Activated CD4-positive, alpha-beta T cell treated with anti-CD3 and anti-CD28 coated beads for 36 hours (primary cell): ENCODE data around the gene PGBD2. TPM values are rescaled to one million over a fixed set of nuclear protein-coding genes. Genes with fewer than 3 reads are reported as not detected.
A peak's percentile ranks its signal among the peaks of the same experiment; 100 is the strongest.

ENCODE experiments used
- ATAC-seq: fragments of 200-7000 bp; cut with Tn5 transposase; one replicate; pipeline ENCODE4 v1.10.0; 2021; ENCODE audit warnings: mild to moderate bottlenecking, moderate library complexity
- CTCF ChIA-PET: fragments of 350-600 bp; sonication (Branson Sonifier 250); formaldehyde crosslinking; loops from one replicate; lab custom pipeline; 2021; ENCODE audit warnings: antibody characterized with exemption; lab: Charles Lee
- POLR2A ChIA-PET: fragments of 350-600 bp; sonication (Branson Sonifier 250); formaldehyde crosslinking; loops from one replicate; lab custom pipeline; 2021; ENCODE audit warnings: antibody characterized with exemption, inconsistent platforms; lab: Charles Lee
- DNase-seq: peaks from one replicate; pipeline ENCODE4 v3.0.0-alpha.2; 2020
- H3K27ac Mint-ChIP-seq: one replicate; pipeline ENCODE4 v1.8.0; 2021; ENCODE audit warnings: mixed read lengths
- H3K27me3 Mint-ChIP-seq: one replicate; pipeline ENCODE4 v1.8.0; 2021; ENCODE audit warnings: mixed read lengths
- H3K36me3 Mint-ChIP-seq: one replicate; pipeline ENCODE4 v1.8.0; 2021; ENCODE audit warnings: low read depth, mixed read lengths
- H3K4me1 Mint-ChIP-seq: one replicate; pipeline ENCODE4 v1.8.0; 2021; ENCODE audit warnings: mixed read lengths
- H3K4me3 Mint-ChIP-seq: one replicate; pipeline ENCODE4 v1.8.0; 2021; ENCODE audit warnings: mild to moderate bottlenecking, moderate library complexity, mixed read lengths
- H3K9me3 Mint-ChIP-seq: one replicate; pipeline ENCODE4 v1.8.0; 2021; ENCODE audit warnings: low read depth, mixed read lengths
- intact Hi-C, 2 experiments: fragments of 100-400 bp; cut with DNase I in 1 of 2; cut with micrococcal nuclease in 1 of 2; formaldehyde crosslinking; loops; one replicate each; pipeline versions ENCODE4 v1.14.2 to v1.15.1; 2022 to 2024; cut with DNase I, micrococcal nuclease
- total RNA-seq, 2 experiments: library from RNA; stranded (reverse); gene quantifications; one replicate each; pipeline ENCODE4 v1.2.3, GENCODE V29; 2021

The PGBD2 gene, protein sequence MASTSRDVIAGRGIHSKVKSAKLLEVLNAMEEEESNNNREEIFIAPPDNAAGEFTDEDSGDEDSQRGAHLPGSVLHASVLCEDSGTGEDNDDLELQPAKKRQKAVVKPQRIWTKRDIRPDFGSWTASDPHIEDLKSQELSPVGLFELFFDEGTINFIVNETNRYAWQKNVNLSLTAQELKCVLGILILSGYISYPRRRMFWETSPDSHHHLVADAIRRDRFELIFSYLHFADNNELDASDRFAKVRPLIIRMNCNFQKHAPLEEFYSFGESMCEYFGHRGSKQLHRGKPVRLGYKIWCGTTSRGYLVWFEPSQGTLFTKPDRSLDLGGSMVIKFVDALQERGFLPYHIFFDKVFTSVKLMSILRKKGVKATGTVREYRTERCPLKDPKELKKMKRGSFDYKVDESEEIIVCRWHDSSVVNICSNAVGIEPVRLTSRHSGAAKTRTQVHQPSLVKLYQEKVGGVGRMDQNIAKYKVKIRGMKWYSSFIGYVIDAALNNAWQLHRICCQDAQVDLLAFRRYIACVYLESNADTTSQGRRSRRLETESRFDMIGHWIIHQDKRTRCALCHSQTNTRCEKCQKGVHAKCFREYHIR
- 1 to 10 TPM; 2.3 to 2.9 TPM for total RNA-seq

- CTCF ChIA-PET: interaction anchor here (0.9 to 1.5 kb wide), 2 partner anchors 19 to 33 kb away, joined by 3 to 4 read pairs; no protein-coding TSS in a partner anchor
- POLR2A ChIA-PET: no interaction called here
- Mint-ChIP-seq H3K27ac (peak within 1 kb of the TSS; percentile 98), H3K4me3 (peak within 1 kb of the TSS; percentile 79), H3K9me3 (no peaks in the 10 kb centered on the region), H3K36me3 (no peaks in the 10 kb centered on the region), H3K27me3 (no peaks in the 10 kb centered on the region), H3K4me1 (peaks cover 8% of the 10 kb centered on the region)
- intact Hi-C loops: loop anchor here (1.0 to 2.0 kb wide), 8 partner anchors 18 to 80 kb away; partner anchors contain the start of genes ZNF692 (in 2 of the 2) and ZNF672 (in 1 of the 2)
- ATAC-seq: peak; percentile 87
- DNase-seq: peak; percentile 98
These were observed at the start of gene PGBD2 for GRCh38 chr1:248906009-248906752. Gene PGBD2 (plus strand): TSS chr1:248906235. CDS start chr1:248913863, 7,628 bp downstream.

- H3K9me3 Mint-ChIP-seq: no peaks in the 10 kb centered on the region
- peaks cover 30% of the 10 kb centered on the region for H3K36me3 Mint-ChIP-seq
These were observed 48.8 kb upstream of the PGBD2 start for GRCh38 chr1:248857201-248857600.

GRCh38 chr1:248857749-248858095 lies 48.3 kb upstream of the PGBD2 start:
- DNase-seq (no peak), ATAC-seq (no peak)
- Mint-ChIP-seq H3K9me3 (no peaks in the 10 kb centered on the region), H3K36me3 (peaks cover 33% of the 10 kb centered on the region), H3K27ac (peak overlapping the region; percentile 99), H3K27me3 (no peaks in the 10 kb centered on the region), H3K4me3 (peak overlapping the region; percentile 89), H3K4me1 (peaks cover 48% of the 10 kb centered on the region)
- intact Hi-C loops: loop anchor here (1.0 to 5.0 kb wide), 4 partner anchors 19 to 1525 kb away; partner anchors contain the start of genes PGBD2 (in 1 of the 2), ZNF496 (in 1 of the 2) and ZNF672 (in 1 of the 2)
- CTCF ChIA-PET: interaction anchor here (1.5 to 2.9 kb wide), 3 partner anchors 16 to 20 kb away, joined by 4 to 25 read pairs (median 18); partner anchors contain the start of gene ZNF672
- POLR2A ChIA-PET: interaction anchor here (1.7 kb wide), 1 partner anchor 16 kb away, joined by 5 read pairs; no protein-coding TSS in a partner anchor

More at GRCh38 chr1:248857201-248857600, 48.8 kb upstream of the PGBD2 start:
- Mint-ChIP-seq H3K27ac (peak overlapping the region; percentile 99), H3K27me3 (no peaks in the 10 kb centered on the region), H3K4me1 (peaks cover 43% of the 10 kb centered on the region), H3K4me3 (peak overlapping the region; percentile 89)
- intact Hi-C loops: loop anchor here in 1 of 2 experiments (5.0 kb wide), 1 partner anchor 1525 kb away; the partner anchor contains the start of gene ZNF496
- CTCF ChIA-PET: interaction anchor here (1.5 kb wide), 1 partner anchor 15 kb away, joined by 4 read pairs; no protein-coding TSS in a partner anchor
- ATAC-seq (no peak), DNase-seq (no peak)
- POLR2A ChIA-PET: interaction anchor here (0.9 kb wide), 1 partner anchor 9 kb away, joined by 4 read pairs; no protein-coding TSS in a partner anchor

- peaks cover 33% of the 10 kb centered on the region for H3K36me3 Mint-ChIP-seq
- DNase-seq (peak; percentile 57), ATAC-seq (peak; percentile 49)
- H3K4me1 Mint-ChIP-seq: peaks cover 50% of the 10 kb centered on the region
- ChIA-PET CTCF (interaction anchor here (0.6 to 2.9 kb wide), 5 partner anchors 15 to 47 kb away, joined by 3 to 25 read pairs (median 9); partner anchors contain the start of genes SH3BP5L and ZNF672), POLR2A (interaction anchor here (0.7 to 2.4 kb wide), 4 partner anchors 15 to 32 kb away, joined by 3 to 13 read pairs (median 8); partner anchors contain the start of genes SH3BP5L and ZNF672)
- H3K4me3 Mint-ChIP-seq: peak overlapping the region; percentile 89
- H3K27ac Mint-ChIP-seq: peak overlapping the region; percentile 99
- intact Hi-C loops: loop anchor here (1.0 to 5.0 kb wide), 4 partner anchors 20 to 1526 kb away; partner anchors contain the start of genes PGBD2 (in 1 of the 2), ZNF496 (in 1 of the 2) and ZNF672 (in 1 of the 2)
- no peaks in the 10 kb centered on the region for H3K9me3 Mint-ChIP-seq
- H3K27me3 Mint-ChIP-seq: no peaks in the 10 kb centered on the region
These were observed 47.7 kb upstream of the PGBD2 start for GRCh38 chr1:248858096-248858890.

DNA sequence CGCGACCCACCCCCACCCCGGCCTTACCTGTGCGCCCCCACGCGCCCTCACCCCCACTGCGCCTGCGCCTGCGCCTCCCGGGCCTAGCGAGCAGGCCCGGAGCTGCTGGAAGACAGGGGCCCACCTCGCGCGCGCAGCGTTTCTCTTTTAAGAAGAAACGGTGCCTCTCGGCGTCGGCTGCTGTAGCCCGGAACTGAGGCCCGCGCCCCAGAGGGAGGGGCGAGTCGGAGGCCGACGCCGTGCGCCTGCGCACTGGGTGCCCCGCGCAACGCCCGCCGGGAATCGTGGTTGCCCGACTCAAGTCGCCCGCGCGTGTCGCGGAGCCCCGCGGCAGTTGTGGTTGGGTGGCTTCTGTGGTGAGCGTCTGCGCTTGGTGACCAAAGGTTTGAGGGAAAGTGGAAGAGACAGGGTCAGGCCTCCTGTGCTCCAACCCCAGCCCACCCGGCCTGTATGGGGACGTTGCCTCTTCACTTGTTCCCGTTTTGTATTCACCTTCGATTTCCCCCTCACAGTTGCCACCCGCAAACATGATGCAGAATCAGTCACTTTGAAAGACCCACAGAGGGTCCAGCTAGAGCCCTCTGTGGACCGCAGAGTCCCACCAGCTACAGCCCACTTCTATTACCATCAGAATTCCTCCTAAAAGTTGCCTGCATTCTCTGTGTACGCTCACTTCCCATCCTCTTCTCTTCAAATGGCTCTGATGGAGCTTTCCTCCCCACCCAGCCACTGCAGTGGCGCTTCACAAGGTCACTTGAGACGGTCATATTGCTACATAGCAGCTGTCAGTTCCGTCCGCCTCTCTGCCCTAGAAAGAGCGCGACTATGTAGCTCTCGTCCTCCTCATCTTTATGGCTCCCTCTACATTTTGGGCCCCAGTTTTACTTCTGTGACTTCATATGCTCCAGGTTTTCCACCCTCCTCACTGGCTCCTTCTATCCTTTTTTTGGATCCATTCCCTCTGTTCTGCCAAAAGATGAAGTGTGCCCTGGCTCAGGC lies 46.8 kb upstream of the PGBD2 start, which contains the start of gene ZNF692:
ZNF692 (minus strand) TSS at position 195 of the 999 bp plus-strand sequence. CDS start 776 bp downstream, outside the sequence.
- peak within 1 kb of the TSS; percentile 89 for H3K4me3 Mint-ChIP-seq

GRCh38 chr1:248860007-248860406 lies 46.0 kb upstream of the PGBD2 start:
- CTCF ChIA-PET: interaction anchor here (0.7 to 2.9 kb wide), 4 partner anchors 10 to 36 kb away, joined by 3 to 25 read pairs (median 10); partner anchors contain the start of gene ZNF672
- no peak for DNase-seq
- intact Hi-C loops: no loop called here

More for the DNA sequence above, 46.8 kb upstream of the PGBD2 start, which contains the start of gene ZNF692:
- Mint-ChIP-seq H3K27ac (peak within 1 kb of the TSS; percentile 99), H3K9me3 (no peaks in the 10 kb centered on the region), H3K27me3 (no peaks in the 10 kb centered on the region), H3K4me1 (peaks cover 55% of the 10 kb centered on the region), H3K36me3 (peaks cover 29% of the 10 kb centered on the region)
- POLR2A ChIA-PET: interaction anchor here (0.5 to 2.4 kb wide), 5 partner anchors 14 to 41 kb away, joined by 3 to 13 read pairs (median 5); partner anchors contain the start of genes SH3BP5L and ZNF672
- intact Hi-C loops: loop anchor here (1.0 to 5.0 kb wide), 6 partner anchors 14 to 1527 kb away; partner anchors contain the start of genes PGBD2 (in 2 of the 2), ZNF672 (in 2 of the 2) and ZNF496 (in 1 of the 2)
- CTCF ChIA-PET: interaction anchor here (0.6 to 2.9 kb wide), 9 partner anchors 11 to 239 kb away, joined by 3 to 25 read pairs (median 3); partner anchors contain the start of genes SH3BP5L and ZNF672
- ATAC-seq (peak; percentile 86), DNase-seq (peak; percentile 99)

GRCh38 chr1:248861616-248862015 lies 44.4 kb upstream of the PGBD2 start:
- Mint-ChIP-seq H3K27me3 (no peaks in the 10 kb centered on the region), H3K36me3 (peaks cover 9% of the 10 kb centered on the region), H3K4me3 (no peak overlapping the region), H3K9me3 (no peaks in the 10 kb centered on the region), H3K4me1 (peaks cover 33% of the 10 kb centered on the region), H3K27ac (no peak overlapping the region)
- CTCF ChIA-PET: interaction anchor here (1.9 to 3.5 kb wide), 2 partner anchors 11 to 35 kb away, joined by 5 to 20 read pairs; partner anchors contain the start of gene SH3BP5L
- ATAC-seq: no peak
- no peak for DNase-seq
- intact Hi-C loops: no loop called here
- POLR2A ChIA-PET: no interaction called here

More at GRCh38 chr1:248860007-248860406, 46.0 kb upstream of the PGBD2 start:
- Mint-ChIP-seq H3K4me3 (peak overlapping the region; percentile 89), H3K27ac (peak overlapping the region; percentile 99), H3K9me3 (no peaks in the 10 kb centered on the region), H3K4me1 (peaks cover 49% of the 10 kb centered on the region), H3K36me3 (peaks cover 22% of the 10 kb centered on the region), H3K27me3 (no peaks in the 10 kb centered on the region)
- POLR2A ChIA-PET: interaction anchor here (0.5 to 2.4 kb wide), 3 partner anchors 22 to 40 kb away, joined by 3 to 13 read pairs (median 10); partner anchors contain the start of genes SH3BP5L and ZNF672
- no peak for ATAC-seq

DNA sequence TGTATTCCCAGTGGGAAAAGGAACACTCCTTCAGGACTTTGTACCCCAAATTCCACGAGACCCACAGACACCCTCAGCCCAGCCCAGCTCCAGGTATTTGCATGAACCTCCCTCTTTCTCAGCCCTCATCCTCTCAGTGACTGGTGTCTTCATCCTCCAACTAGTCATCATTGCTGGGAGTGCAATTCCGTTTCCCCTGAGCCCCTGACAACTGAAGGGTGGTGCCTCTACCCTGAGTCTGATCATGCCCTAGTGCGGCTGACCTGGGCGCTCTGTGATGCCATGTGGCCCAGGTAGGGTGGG lies 43.4 kb upstream of the PGBD2 start:
- ChIA-PET CTCF (interaction anchor here (0.8 to 3.5 kb wide), 3 partner anchors 10 to 36 kb away, joined by 3 to 20 read pairs (median 5); partner anchors contain the start of genes SH3BP5L and ZNF672), POLR2A (interaction anchor here (1.2 kb wide), 3 partner anchors 11 to 37 kb away, joined by 4 to 5 read pairs (median 5); partner anchors contain the start of genes SH3BP5L and ZNF672)
- Mint-ChIP-seq H3K4me1 (peaks cover 28% of the 10 kb centered on the region), H3K9me3 (no peaks in the 10 kb centered on the region), H3K27me3 (no peaks in the 10 kb centered on the region), H3K4me3 (peak overlapping the region; percentile 84), H3K27ac (peak overlapping the region; percentile 84), H3K36me3 (peaks cover 6% of the 10 kb centered on the region)
- DNase-seq: no peak
- peak; percentile 45 for ATAC-seq
- intact Hi-C loops: no loop called here
